ENCODE measurements around the gene TMEM239.

GRCh38 chr20:2845607-2846006, 29.4 kb downstream of the TMEM239 start:
- TF ChIP-seq CTCF (conservative IDR thresholded peaks at IDR 0.05 in 1 of 2, IDR thresholded peaks at IDR 0.05 in 1 of 2; ENCODE audit: extremely low read depth in 1 of 2, insufficient read depth in 1 of 2, low read depth in 1 of 2, low read length in 2 of 2) = no peak
- no peak for TF ChIP-seq EZH2 (IDR thresholded peaks at IDR 0.05; ENCODE audit: borderline replicate concordance, low read length)
